ENCODE results near the gene CAPG.

CAPG gene

DNA sequence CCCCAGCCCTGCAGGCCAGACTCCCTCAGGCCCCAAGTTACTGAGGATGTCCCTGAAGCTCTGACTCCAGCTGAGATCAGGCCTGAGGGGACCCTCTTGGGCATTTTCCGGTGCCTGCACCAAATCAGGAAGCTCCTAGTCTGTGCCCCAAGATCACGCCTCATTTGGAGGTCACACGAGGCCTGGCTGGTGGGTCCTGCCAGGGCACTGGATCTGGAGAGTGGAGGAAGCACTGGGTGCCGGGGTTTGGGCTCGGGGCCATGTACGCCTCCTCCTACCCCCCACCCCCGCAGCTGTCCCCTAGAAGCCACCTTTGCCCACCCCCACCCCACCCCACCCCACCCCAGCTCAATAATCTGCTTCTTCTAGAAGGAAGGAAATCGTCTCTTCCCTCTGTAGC, 24.5 kb upstream of the CAPG start:
- in situ Hi-C loops (cut with MboI; ENCODE audit: low pct_unique_long_range_greater_than_20kb, low sequenced_read_pairs, unreplicated experiment) = no loop called here
- no peak for DNase-seq (ENCODE audit: low spot score)
- TF ChIP-seq, protein P1, sequence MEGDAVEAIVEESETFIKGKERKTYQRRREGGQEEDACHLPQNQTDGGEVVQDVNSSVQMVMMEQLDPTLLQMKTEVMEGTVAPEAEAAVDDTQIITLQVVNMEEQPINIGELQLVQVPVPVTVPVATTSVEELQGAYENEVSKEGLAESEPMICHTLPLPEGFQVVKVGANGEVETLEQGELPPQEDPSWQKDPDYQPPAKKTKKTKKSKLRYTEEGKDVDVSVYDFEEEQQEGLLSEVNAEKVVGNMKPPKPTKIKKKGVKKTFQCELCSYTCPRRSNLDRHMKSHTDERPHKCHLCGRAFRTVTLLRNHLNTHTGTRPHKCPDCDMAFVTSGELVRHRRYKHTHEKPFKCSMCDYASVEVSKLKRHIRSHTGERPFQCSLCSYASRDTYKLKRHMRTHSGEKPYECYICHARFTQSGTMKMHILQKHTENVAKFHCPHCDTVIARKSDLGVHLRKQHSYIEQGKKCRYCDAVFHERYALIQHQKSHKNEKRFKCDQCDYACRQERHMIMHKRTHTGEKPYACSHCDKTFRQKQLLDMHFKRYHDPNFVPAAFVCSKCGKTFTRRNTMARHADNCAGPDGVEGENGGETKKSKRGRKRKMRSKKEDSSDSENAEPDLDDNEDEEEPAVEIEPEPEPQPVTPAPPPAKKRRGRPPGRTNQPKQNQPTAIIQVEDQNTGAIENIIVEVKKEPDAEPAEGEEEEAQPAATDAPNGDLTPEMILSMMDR (IDR thresholded peaks at IDR 0.05; ENCODE audit: extremely low read depth, insufficient read depth, missing control alignments) = no peak

- DNase-seq (ENCODE audit: low spot score) = no peak
- TF ChIP-seq, protein P1 (IDR thresholded peaks at IDR 0.05; ENCODE audit: extremely low read depth, insufficient read depth, missing control alignments) = no peak
- in situ Hi-C loops (cut with MboI; ENCODE audit: low pct_unique_long_range_greater_than_20kb, low sequenced_read_pairs, unreplicated experiment) = no loop called here
Observed at GRCh38 chr2:85433511-85434089, 23.4 kb upstream of the CAPG start.

GRCh38 chr2:85431570-85432205, 21.5 kb upstream of the CAPG start:
- TF ChIP-seq, protein P1 (IDR thresholded peaks at IDR 0.05; ENCODE audit: extremely low read depth, insufficient read depth, missing control alignments) = no peak

GRCh38 chr2:85430752-85431569, 20.8 kb upstream of the CAPG start:
- DNase-seq (ENCODE audit: low spot score) = no peak
- TF ChIP-seq, protein P1 (IDR thresholded peaks at IDR 0.05; ENCODE audit: extremely low read depth, insufficient read depth, missing control alignments) = no peak
- in situ Hi-C loops (cut with MboI; ENCODE audit: low pct_unique_long_range_greater_than_20kb, low sequenced_read_pairs, unreplicated experiment) = no loop called here

More at GRCh38 chr2:85431570-85432205, 21.5 kb upstream of the CAPG start:
- DNase-seq (ENCODE audit: low spot score) = no peak
- in situ Hi-C loops (cut with MboI; ENCODE audit: low pct_unique_long_range_greater_than_20kb, low sequenced_read_pairs, unreplicated experiment) = no loop called here

DNA sequence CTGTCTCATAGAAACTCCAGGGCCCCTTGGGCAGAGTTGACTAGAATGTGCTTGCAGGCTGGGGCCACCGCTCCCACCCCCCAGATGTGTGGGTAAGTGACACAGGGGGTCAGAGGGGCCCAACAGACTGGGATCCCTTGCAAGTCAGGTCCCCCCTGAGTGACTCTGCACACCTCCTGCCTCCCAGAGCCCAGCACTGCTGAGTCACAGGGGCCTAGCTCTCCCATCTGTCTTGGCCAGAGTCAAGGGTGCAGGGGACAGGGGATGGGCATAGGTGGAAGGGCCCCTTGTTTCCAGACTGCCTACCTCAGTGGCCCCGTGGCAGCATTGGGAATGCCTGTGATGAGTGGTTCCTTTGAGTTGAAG, 19.7 kb upstream of the CAPG start:
- DNase-seq (ENCODE audit: low spot score) = no peak
- in situ Hi-C loops (cut with MboI; ENCODE audit: low pct_unique_long_range_greater_than_20kb, low sequenced_read_pairs, unreplicated experiment) = no loop called here
- TF ChIP-seq, protein P1 (IDR thresholded peaks at IDR 0.05; ENCODE audit: extremely low read depth, insufficient read depth, missing control alignments) = no peak

DNA sequence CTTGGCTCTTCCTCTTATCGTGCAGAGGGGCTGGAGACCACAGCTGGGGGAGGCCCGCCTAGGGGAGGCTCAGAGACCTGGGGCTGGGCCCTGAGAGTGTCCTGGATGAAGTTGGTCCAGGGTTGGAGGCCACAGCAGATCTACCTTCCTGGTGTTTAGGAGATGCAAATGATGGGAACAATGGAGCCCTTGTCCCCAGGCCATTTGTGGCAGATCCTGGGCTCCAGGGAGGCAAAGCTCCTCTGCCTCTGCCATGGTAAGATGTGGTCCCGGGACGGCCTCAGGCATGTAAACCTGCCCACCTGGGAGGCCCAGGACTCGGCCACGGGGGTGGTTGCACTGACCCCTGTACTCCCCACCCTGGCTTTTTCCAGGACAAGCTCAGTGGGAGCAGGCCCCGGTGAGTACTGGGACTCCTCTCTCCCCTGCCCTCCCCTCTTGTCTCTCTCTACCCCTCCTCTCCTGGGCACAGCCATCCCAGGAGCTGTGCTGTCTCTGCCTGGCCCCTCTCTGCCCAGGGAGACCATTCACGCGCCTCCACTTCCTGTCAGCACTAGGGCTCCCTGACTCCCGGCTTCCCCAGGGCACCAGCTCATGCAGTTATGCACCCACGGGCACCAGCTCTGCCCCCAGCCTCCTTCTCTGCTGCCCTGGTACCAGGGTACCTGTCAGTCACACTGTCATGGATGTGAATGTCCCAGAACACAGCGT, 19.2 kb upstream of the CAPG start:
- DNase-seq (ENCODE audit: low spot score) = no peak
- TF ChIP-seq, protein P1 (IDR thresholded peaks at IDR 0.05; ENCODE audit: extremely low read depth, insufficient read depth, missing control alignments) = no peak
- in situ Hi-C loops (cut with MboI; ENCODE audit: low pct_unique_long_range_greater_than_20kb, low sequenced_read_pairs, unreplicated experiment) = no loop called here
